K562 (cell line): ENCODE measurements around the gene UCKL1. TPM values are rescaled to one million over a fixed set of nuclear protein-coding genes. Genes with fewer than 3 reads are reported as not detected.
A peak's percentile ranks its signal among the peaks of the same experiment; 100 is the strongest.

Source experiments
- DACH1 ChIP-seq: fragments of 450-650 bp; IDR thresholded peaks from 2 replicates; pipeline ENCODE4 v1.6.1; 2018; ENCODE audit not compliant: partially characterized antibody
- EGR1 ChIP-seq: fragments of 450-650 bp; conservative IDR thresholded peaks from 2 replicates; pipeline ENCODE4 v1.6.1; 2017; ENCODE audit warnings: mild to moderate bottlenecking
- ELF1 ChIP-seq: fragments of 200-800 bp; sonication (Bioruptor generic); IDR thresholded peaks from 2 replicates; pipeline ENCODE4 v1.6.1; 2016; ENCODE audit warnings: missing genetic modification characterization, missing compliant biosample characterization
- FOXJ3 ChIP-seq: sonication (generic); formaldehyde crosslinking; IDR thresholded peaks from 2 replicates; pipeline ENCODE4 v1.4.0; 2020; ENCODE audit warnings: mild to moderate bottlenecking, missing genetic modification reagents
- JUN ChIP-seq, 2 experiments: sonication (generic) in 1 of 2; formaldehyde crosslinking in 1 of 2; IDR thresholded peaks; 2 replicates each; pipeline versions ENCODE4 v1.6.1 to v1.8.0; 2012 to 2022; ENCODE audit warnings: borderline replicate concordance in 2 of 2, mild to moderate bottlenecking in 2 of 2, improper control_type of control experiment in 1 of 2, low read depth in 1 of 2, low read length in 1 of 2, missing genetic modification reagents in 1 of 2
- NFE2 ChIP-seq: IDR thresholded peaks from 2 replicates; pipeline ENCODE4 v1.6.1; 2014; ENCODE audit warnings: antibody characterized with exemption, low read depth
- NUFIP1 ChIP-seq: fragments of 450-650 bp; IDR thresholded peaks from 2 replicates; pipeline ENCODE4 v1.6.1; 2018; ENCODE audit not compliant: partially characterized antibody
- POLR2B ChIP-seq: fragments of 450-650 bp; IDR thresholded peaks from 2 replicates; pipeline ENCODE4 v1.6.1; 2018; ENCODE audit warnings: low read depth; ENCODE audit not compliant: partially characterized antibody
- RBBP5 ChIP-seq: fragments of 200-600 bp; sonication (generic); IDR thresholded peaks from 2 replicates; pipeline ENCODE4 v1.6.1; 2012; ENCODE audit warnings: borderline replicate concordance, mild to moderate bottlenecking, low read length, control low read depth, inconsistent platforms; ENCODE audit not compliant: insufficient read depth, poor library complexity, severe bottlenecking
- RBM14 ChIP-seq: fragments of 200-400 bp; formaldehyde crosslinking; IDR thresholded peaks from 2 replicates; pipeline ENCODE4 v1.6.1; 2018; ENCODE audit warnings: low read depth, mild to moderate bottlenecking, low read length, moderate library complexity, borderline replicate concordance; ENCODE audit not compliant: insufficient read depth
- SMAD1 ChIP-seq: fragments of 150-350 bp; IDR thresholded peaks from 2 replicates; pipeline ENCODE4 v1.6.1; 2014; ENCODE audit warnings: low read length, low read depth; ENCODE audit not compliant: partially characterized antibody
- TGIF2 ChIP-seq: sonication (generic); formaldehyde crosslinking; IDR thresholded peaks from 2 replicates; pipeline ENCODE4 v1.8.1; 2022; ENCODE audit warnings: mild to moderate bottlenecking, missing genetic modification reagents, moderate library complexity
- YY1 ChIP-seq, 3 experiments: IDR thresholded peaks; 2 replicates each; pipeline ENCODE4 v1.6.1; 2011; ENCODE audit warnings: low read length in 2 of 3, mild to moderate bottlenecking in 2 of 3, moderate library complexity in 2 of 3, borderline replicate concordance in 1 of 3, control low read depth in 1 of 3, low read depth in 1 of 3; ENCODE audit not compliant: insufficient read depth in 3 of 3, insufficient replicate concordance in 2 of 3, control insufficient read depth in 1 of 3, insufficient read length in 1 of 3; ENCODE audit errors: extremely low read depth in 1 of 3
- ZNF224 ChIP-seq: sonication (generic); formaldehyde crosslinking; IDR thresholded peaks from 2 replicates; pipeline ENCODE4 v1.8.0; 2022; ENCODE audit warnings: mild to moderate bottlenecking, missing genetic modification reagents
- polyA plus RNA-seq, 8 experiments: library from polyadenylated mRNA; depleted of rRNA in 4 of 8; stranded (reverse) in 5 of 8; unstranded in 3 of 8; fragments of >200 nt; fragmentation: Nextera tagmentation in 2 of 8; fragmentation: Illumina TruSeq in 1 of 8; extraction: Ambion mirVana in 2 of 8; extraction: Trizol in 1 of 8; gene quantifications; 2 replicates each; pipeline versions ENCODE4 v1.2.1 to v1.2.3, GENCODE V29; 2011 to 2014; ENCODE audit warnings: inconsistent platforms in 1 of 8, missing spikeins in 1 of 8
- total RNA-seq, 7 experiments: library from RNA; depleted of rRNA in 6 of 7; stranded (reverse); fragments of >200 nt in 6 of 7; fragmentation: Illumina TruSeq in 2 of 7; extraction: Trizol in 2 of 7; gene quantifications; 2 replicates each; pipeline versions ENCODE4 v1.2.1 to v1.2.3, GENCODE V29; 2011 to 2021; ENCODE audit warnings: low replicate concordance in 1 of 7
- TF ChIP-seq, protein P1 (sequence below): fragments of 250-450 bp; sonication (Bioruptor Pico); IDR thresholded peaks from 2 replicates; pipeline ENCODE4 v1.4.0; 2020; ENCODE audit warnings: mild to moderate bottlenecking, moderate library complexity
- TF ChIP-seq, protein P2 (sequence below): sonication (generic); formaldehyde crosslinking; IDR thresholded peaks from 2 replicates; pipeline ENCODE4 v1.8.0; 2022; ENCODE audit warnings: mild to moderate bottlenecking, missing genetic modification reagents
- TF ChIP-seq, protein P3 (sequence below): fragments of 250-450 bp; sonication (Bioruptor Pico); IDR thresholded peaks from 2 replicates; pipeline ENCODE4 v1.9.0; 2021; ENCODE audit warnings: mild to moderate bottlenecking, inconsistent platforms
- TF ChIP-seq, protein P4 (sequence below): sonication (generic); formaldehyde crosslinking; IDR thresholded peaks from 2 replicates; pipeline ENCODE4 v1.8.0; 2022; ENCODE audit warnings: mild to moderate bottlenecking, low read depth, missing genetic modification reagents

UCKL1 gene
- total and polyA plus RNA-seq, 9 of the 15 experiments (the other 6 are each of a cell fraction or from before 2014, with no cell fraction given), result 3.1 to 52.8 (median 24.2) TPM

GRCh38 chr20:63896264-63897105 lies 59.7 kb downstream of the UCKL1 start (continued):
- no peak for TF ChIP-seq FOXJ3 (CRISPR knock-in tag)
- TF ChIP-seq NFE2, result no peak
- 0 out of 2 replicates have a peak, but pooled peaks have one; percentile 38 for TF ChIP-seq ELF1 (tag)
- TF ChIP-seq YY1 (IDR thresholded peaks at IDR 0.05; ENCODE audit: borderline replicate concordance in 1 of 3, control insufficient read depth in 1 of 3, extremely low read depth in 1 of 3, insufficient read depth in 3 of 3, insufficient read length in 1 of 3, insufficient replicate concordance in 2 of 3, low read depth in 1 of 3, low read length in 2 of 3), result peak in 1 of 3 experiments; percentile 32
- no peak for TF ChIP-seq NUFIP1
- TF ChIP-seq SMAD1, result no peak
- TF ChIP-seq JUN (IDR thresholded peaks at IDR 0.05; ENCODE audit: borderline replicate concordance, low read depth, low read length), result no peak
- no peak for TF ChIP-seq JUN (CRISPR knock-in tag; IDR thresholded peaks at IDR 0.05; ENCODE audit: borderline replicate concordance)
- TF ChIP-seq, protein P1, sequence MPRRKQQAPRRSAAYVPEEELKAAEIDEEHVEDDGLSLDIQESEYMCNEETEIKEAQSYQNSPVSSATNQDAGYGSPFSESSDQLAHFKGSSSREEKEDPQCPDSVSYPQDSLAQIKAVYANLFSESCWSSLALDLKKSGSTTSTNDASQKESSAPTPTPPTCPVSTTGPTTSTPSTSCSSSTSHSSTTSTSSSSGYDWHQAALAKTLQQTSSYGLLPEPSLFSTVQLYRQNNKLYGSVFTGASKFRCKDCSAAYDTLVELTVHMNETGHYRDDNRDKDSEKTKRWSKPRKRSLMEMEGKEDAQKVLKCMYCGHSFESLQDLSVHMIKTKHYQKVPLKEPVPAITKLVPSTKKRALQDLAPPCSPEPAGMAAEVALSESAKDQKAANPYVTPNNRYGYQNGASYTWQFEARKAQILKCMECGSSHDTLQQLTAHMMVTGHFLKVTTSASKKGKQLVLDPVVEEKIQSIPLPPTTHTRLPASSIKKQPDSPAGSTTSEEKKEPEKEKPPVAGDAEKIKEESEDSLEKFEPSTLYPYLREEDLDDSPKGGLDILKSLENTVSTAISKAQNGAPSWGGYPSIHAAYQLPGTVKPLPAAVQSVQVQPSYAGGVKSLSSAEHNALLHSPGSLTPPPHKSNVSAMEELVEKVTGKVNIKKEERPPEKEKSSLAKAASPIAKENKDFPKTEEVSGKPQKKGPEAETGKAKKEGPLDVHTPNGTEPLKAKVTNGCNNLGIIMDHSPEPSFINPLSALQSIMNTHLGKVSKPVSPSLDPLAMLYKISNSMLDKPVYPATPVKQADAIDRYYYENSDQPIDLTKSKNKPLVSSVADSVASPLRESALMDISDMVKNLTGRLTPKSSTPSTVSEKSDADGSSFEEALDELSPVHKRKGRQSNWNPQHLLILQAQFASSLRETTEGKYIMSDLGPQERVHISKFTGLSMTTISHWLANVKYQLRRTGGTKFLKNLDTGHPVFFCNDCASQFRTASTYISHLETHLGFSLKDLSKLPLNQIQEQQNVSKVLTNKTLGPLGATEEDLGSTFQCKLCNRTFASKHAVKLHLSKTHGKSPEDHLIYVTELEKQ (CRISPR knock-in tag), result no peak
- TF ChIP-seq, protein P2, sequence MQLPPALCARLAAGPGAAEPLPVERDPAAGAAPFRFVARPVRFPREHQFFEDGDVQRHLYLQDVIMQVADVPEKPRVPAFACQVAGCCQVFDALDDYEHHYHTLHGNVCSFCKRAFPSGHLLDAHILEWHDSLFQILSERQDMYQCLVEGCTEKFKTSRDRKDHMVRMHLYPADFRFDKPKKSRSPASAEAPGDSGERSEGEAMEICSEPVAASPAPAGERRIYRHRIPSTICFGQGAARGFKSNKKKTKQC (CRISPR knock-in tag), result no peak
- TF ChIP-seq ZNF224 (CRISPR knock-in tag), result no peak
- no peak for TF ChIP-seq TGIF2 (CRISPR knock-in tag)
- peak; percentile 32 for TF ChIP-seq RBBP5
- peak; percentile 36 for TF ChIP-seq EGR1
- no peak for TF ChIP-seq DACH1
- TF ChIP-seq RBM14, result no peak
- TF ChIP-seq POLR2B, result no peak
- TF ChIP-seq, protein P3, sequence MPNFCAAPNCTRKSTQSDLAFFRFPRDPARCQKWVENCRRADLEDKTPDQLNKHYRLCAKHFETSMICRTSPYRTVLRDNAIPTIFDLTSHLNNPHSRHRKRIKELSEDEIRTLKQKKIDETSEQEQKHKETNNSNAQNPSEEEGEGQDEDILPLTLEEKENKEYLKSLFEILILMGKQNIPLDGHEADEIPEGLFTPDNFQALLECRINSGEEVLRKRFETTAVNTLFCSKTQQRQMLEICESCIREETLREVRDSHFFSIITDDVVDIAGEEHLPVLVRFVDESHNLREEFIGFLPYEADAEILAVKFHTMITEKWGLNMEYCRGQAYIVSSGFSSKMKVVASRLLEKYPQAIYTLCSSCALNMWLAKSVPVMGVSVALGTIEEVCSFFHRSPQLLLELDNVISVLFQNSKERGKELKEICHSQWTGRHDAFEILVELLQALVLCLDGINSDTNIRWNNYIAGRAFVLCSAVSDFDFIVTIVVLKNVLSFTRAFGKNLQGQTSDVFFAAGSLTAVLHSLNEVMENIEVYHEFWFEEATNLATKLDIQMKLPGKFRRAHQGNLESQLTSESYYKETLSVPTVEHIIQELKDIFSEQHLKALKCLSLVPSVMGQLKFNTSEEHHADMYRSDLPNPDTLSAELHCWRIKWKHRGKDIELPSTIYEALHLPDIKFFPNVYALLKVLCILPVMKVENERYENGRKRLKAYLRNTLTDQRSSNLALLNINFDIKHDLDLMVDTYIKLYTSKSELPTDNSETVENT (CRISPR knock-in tag), result no peak
- TF ChIP-seq, protein P4, sequence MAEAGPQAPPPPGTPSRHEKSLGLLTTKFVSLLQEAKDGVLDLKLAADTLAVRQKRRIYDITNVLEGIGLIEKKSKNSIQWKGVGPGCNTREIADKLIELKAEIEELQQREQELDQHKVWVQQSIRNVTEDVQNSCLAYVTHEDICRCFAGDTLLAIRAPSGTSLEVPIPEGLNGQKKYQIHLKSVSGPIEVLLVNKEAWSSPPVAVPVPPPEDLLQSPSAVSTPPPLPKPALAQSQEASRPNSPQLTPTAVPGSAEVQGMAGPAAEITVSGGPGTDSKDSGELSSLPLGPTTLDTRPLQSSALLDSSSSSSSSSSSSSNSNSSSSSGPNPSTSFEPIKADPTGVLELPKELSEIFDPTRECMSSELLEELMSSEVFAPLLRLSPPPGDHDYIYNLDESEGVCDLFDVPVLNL (CRISPR knock-in tag), result no peak
